ENCODE data around the gene MERTK.

DNA sequence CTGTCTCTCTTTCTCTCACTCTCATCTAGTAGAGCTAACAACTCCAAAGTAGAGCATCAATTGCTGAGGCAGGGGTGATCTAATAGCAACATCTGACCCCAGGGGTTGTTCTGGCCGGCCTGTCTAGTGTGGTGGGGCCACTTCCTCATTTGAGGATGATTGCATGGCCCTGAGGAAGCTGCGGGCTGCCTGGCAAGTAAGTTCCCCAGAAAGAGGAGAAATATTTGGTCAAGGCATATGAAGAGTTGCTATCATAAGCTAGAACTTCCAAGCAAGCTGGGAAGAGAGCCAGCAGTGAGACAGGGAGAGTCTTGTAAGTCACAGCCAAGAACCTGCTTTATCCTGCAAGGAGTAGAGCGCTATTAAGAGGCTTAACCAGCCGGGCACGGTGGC is 105.8 kb downstream of the MERTK start:
- TF ChIP-seq, protein P1, sequence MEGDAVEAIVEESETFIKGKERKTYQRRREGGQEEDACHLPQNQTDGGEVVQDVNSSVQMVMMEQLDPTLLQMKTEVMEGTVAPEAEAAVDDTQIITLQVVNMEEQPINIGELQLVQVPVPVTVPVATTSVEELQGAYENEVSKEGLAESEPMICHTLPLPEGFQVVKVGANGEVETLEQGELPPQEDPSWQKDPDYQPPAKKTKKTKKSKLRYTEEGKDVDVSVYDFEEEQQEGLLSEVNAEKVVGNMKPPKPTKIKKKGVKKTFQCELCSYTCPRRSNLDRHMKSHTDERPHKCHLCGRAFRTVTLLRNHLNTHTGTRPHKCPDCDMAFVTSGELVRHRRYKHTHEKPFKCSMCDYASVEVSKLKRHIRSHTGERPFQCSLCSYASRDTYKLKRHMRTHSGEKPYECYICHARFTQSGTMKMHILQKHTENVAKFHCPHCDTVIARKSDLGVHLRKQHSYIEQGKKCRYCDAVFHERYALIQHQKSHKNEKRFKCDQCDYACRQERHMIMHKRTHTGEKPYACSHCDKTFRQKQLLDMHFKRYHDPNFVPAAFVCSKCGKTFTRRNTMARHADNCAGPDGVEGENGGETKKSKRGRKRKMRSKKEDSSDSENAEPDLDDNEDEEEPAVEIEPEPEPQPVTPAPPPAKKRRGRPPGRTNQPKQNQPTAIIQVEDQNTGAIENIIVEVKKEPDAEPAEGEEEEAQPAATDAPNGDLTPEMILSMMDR (IDR thresholded peaks at IDR 0.05; ENCODE audit: insufficient read depth, low read depth, low read length) = no peak
- no peak for TF ChIP-seq EZH2 (IDR thresholded peaks at IDR 0.05; ENCODE audit: insufficient read depth, low read length)

All from astrocyte (in vitro differentiated cells and primary cell).